ENCODE data around the gene SLIT3. TPM values are rescaled to one million over a fixed set of nuclear protein-coding genes. Genes with fewer than 3 reads are reported as not detected.

SLIT3 gene
- polyA plus RNA-seq, 1 of the 3 experiments (the other 2 are of a cell fraction): 119 TPM

DNA sequence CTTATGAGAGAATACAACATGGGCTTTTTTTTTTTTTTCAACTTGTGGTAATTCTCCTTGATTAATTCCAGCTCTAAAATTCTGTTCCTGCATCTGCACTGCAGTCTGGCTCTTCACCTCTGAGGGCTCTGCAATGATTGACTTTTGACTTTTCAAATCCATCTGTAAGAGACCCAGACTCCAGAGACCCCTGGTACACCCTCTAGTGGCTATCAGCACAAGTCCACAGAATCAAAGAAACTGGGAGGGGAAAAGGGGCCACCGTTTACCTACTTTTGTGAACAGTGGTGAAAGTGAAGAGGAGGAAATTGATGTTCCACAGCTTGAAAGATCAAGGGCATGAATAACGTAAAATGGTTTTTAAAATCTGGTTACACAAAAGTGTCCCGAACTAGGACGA is 151.6 kb downstream of the SLIT3 start:
- peaks cover 0 to 76% of the 10 kb centered on the region in 2 experiments; a peak in 2 of 4 replicates for H3K4me1 ChIP-seq (ENCODE audit: control insufficient read depth in 1 of 2, insufficient read depth in 2 of 2, low read depth in 1 of 2, low read length in 1 of 2)
- H3K4me3 ChIP-seq (ENCODE audit: low read depth in 2 of 2, low read length in 1 of 2): no peak overlapping the region; a peak in 1 of 4 replicates
- no peak overlapping the region for H2AFZ ChIP-seq (ENCODE audit: low read depth)
- peak overlapping the region in 1 of 2 experiments; percentile 97; a peak in 3 of 4 replicates for H3K27ac ChIP-seq (ENCODE audit: low read depth in 2 of 2, low read length in 1 of 2)
- ChIA-PET POLR2A (interaction anchor here (1.0 to 2.9 kb wide), 4 partner anchors 13 to 146 kb away, joined by 3 to 13 read pairs (median 6); no protein-coding TSS in a partner anchor), CTCF (interaction anchor here (0.6 to 10.1 kb wide), 41 partner anchors 12 to 399 kb away, joined by 3 to 97 read pairs (median 4); partner anchors contain the start of gene SLIT3)
- peaks cover 4% of the 10 kb centered on the region; the same call in 1 of the 2 replicates for H3K79me2 ChIP-seq (ENCODE audit: insufficient read depth)
- no peaks in the 10 kb centered on the region for H3F3A ChIP-seq (replicated peaks; ENCODE audit: insufficient read depth)
- no peaks in the 10 kb centered on the region for H3K27me3 ChIP-seq (ENCODE audit: insufficient read depth)
- H3K9me3 ChIP-seq: no peaks in the 10 kb centered on the region
- no peak overlapping the region for H3K4me2 ChIP-seq
- no peaks in the 10 kb centered on the region for H4K20me1 ChIP-seq (ENCODE audit: insufficient read depth)
- H3K36me3 ChIP-seq (replicated peaks in 1 of 2; ENCODE audit: control insufficient read depth in 1 of 2, insufficient read depth in 2 of 2, low read length in 1 of 2): no peaks in the 10 kb centered on the region
- 41% methylated on average over 4 of the region's 4 CpGs for WGBS (ENCODE audit: low lambda C conversion rate)
- DNase-seq: peak; percentile 51
- no peaks in the 10 kb centered on the region for H3K9me2 ChIP-seq
- H3K9ac ChIP-seq: no peak overlapping the region
- TF ChIP-seq EZH2phosphoT487 (IDR thresholded peaks at IDR 0.05; ENCODE audit: borderline replicate concordance, low read depth) (no peak), ELF1 (IDR thresholded peaks at IDR 0.05) (no peak), GABPA (IDR thresholded peaks at IDR 0.05; ENCODE audit: low read depth) (no peak), POLR2AphosphoS5 (IDR thresholded peaks at IDR 0.05; ENCODE audit: low read depth, low read length) (no peak), RCOR1 (IDR thresholded peaks at IDR 0.05; ENCODE audit: low read length) (peak; percentile 49; the same call in 1 of the 2 replicates), TAF1 (IDR thresholded peaks at IDR 0.05; ENCODE audit: borderline replicate concordance, low read depth, low read length) (no peak), FOXM1 (IDR thresholded peaks at IDR 0.05; ENCODE audit: low read depth) (no peak), GATA2 (CRISPR knock-in tag; IDR thresholded peaks at IDR 0.05) (no peak), FOSL2 (IDR thresholded peaks at IDR 0.05; ENCODE audit: borderline replicate concordance, low read depth) (no peak), YY1 (IDR thresholded peaks at IDR 0.05; ENCODE audit: low read depth) (no peak), RFX5 (IDR thresholded peaks at IDR 0.05; ENCODE audit: low read length) (0 out of 2 replicates have a peak, but pooled peaks have one; percentile 21), NRF1 (IDR thresholded peaks at IDR 0.05; ENCODE audit: low read depth, low read length) (no peak), SIN3A (IDR thresholded peaks at IDR 0.05; ENCODE audit: borderline replicate concordance, low read depth, low read length) (no peak), EP300 (IDR thresholded peaks at IDR 0.05; ENCODE audit: borderline replicate concordance in 1 of 2, low read depth in 1 of 2, low read length in 1 of 2) (peak in 1 of 2 experiments; percentile 58; a peak in 1 of 4 replicates), RXRA (IDR thresholded peaks at IDR 0.05; ENCODE audit: borderline replicate concordance, low read depth) (no peak), SMC3 (IDR thresholded peaks at IDR 0.05; ENCODE audit: low read depth, low read length) (peak; percentile 42; the same call in 1 of the 2 replicates)
- TF ChIP-seq, protein P1, sequence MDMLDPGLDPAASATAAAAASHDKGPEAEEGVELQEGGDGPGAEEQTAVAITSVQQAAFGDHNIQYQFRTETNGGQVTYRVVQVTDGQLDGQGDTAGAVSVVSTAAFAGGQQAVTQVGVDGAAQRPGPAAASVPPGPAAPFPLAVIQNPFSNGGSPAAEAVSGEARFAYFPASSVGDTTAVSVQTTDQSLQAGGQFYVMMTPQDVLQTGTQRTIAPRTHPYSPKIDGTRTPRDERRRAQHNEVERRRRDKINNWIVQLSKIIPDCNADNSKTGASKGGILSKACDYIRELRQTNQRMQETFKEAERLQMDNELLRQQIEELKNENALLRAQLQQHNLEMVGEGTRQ (IDR thresholded peaks at IDR 0.05; ENCODE audit: borderline replicate concordance, low read depth, low read length): no peak
- TF ChIP-seq, protein P2, sequence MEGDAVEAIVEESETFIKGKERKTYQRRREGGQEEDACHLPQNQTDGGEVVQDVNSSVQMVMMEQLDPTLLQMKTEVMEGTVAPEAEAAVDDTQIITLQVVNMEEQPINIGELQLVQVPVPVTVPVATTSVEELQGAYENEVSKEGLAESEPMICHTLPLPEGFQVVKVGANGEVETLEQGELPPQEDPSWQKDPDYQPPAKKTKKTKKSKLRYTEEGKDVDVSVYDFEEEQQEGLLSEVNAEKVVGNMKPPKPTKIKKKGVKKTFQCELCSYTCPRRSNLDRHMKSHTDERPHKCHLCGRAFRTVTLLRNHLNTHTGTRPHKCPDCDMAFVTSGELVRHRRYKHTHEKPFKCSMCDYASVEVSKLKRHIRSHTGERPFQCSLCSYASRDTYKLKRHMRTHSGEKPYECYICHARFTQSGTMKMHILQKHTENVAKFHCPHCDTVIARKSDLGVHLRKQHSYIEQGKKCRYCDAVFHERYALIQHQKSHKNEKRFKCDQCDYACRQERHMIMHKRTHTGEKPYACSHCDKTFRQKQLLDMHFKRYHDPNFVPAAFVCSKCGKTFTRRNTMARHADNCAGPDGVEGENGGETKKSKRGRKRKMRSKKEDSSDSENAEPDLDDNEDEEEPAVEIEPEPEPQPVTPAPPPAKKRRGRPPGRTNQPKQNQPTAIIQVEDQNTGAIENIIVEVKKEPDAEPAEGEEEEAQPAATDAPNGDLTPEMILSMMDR (IDR thresholded peaks at IDR 0.05): peak; percentile 57
- TF ChIP-seq, protein P3, sequence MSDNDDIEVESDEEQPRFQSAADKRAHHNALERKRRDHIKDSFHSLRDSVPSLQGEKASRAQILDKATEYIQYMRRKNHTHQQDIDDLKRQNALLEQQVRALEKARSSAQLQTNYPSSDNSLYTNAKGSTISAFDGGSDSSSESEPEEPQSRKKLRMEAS (IDR thresholded peaks at IDR 0.05; ENCODE audit: low read depth): no peak
- TF ChIP-seq, protein P4, sequence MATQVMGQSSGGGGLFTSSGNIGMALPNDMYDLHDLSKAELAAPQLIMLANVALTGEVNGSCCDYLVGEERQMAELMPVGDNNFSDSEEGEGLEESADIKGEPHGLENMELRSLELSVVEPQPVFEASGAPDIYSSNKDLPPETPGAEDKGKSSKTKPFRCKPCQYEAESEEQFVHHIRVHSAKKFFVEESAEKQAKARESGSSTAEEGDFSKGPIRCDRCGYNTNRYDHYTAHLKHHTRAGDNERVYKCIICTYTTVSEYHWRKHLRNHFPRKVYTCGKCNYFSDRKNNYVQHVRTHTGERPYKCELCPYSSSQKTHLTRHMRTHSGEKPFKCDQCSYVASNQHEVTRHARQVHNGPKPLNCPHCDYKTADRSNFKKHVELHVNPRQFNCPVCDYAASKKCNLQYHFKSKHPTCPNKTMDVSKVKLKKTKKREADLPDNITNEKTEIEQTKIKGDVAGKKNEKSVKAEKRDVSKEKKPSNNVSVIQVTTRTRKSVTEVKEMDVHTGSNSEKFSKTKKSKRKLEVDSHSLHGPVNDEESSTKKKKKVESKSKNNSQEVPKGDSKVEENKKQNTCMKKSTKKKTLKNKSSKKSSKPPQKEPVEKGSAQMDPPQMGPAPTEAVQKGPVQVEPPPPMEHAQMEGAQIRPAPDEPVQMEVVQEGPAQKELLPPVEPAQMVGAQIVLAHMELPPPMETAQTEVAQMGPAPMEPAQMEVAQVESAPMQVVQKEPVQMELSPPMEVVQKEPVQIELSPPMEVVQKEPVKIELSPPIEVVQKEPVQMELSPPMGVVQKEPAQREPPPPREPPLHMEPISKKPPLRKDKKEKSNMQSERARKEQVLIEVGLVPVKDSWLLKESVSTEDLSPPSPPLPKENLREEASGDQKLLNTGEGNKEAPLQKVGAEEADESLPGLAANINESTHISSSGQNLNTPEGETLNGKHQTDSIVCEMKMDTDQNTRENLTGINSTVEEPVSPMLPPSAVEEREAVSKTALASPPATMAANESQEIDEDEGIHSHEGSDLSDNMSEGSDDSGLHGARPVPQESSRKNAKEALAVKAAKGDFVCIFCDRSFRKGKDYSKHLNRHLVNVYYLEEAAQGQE (IDR thresholded peaks at IDR 0.05; ENCODE audit: low read depth, low read length): no peak
- TF ChIP-seq, protein P5, sequence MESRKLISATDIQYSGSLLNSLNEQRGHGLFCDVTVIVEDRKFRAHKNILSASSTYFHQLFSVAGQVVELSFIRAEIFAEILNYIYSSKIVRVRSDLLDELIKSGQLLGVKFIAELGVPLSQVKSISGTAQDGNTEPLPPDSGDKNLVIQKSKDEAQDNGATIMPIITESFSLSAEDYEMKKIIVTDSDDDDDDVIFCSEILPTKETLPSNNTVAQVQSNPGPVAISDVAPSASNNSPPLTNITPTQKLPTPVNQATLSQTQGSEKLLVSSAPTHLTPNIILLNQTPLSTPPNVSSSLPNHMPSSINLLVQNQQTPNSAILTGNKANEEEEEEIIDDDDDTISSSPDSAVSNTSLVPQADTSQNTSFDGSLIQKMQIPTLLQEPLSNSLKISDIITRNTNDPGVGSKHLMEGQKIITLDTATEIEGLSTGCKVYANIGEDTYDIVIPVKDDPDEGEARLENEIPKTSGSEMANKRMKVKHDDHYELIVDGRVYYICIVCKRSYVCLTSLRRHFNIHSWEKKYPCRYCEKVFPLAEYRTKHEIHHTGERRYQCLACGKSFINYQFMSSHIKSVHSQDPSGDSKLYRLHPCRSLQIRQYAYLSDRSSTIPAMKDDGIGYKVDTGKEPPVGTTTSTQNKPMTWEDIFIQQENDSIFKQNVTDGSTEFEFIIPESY (IDR thresholded peaks at IDR 0.05; ENCODE audit: borderline replicate concordance, low read depth): no peak
- TF ChIP-seq, protein P6, sequence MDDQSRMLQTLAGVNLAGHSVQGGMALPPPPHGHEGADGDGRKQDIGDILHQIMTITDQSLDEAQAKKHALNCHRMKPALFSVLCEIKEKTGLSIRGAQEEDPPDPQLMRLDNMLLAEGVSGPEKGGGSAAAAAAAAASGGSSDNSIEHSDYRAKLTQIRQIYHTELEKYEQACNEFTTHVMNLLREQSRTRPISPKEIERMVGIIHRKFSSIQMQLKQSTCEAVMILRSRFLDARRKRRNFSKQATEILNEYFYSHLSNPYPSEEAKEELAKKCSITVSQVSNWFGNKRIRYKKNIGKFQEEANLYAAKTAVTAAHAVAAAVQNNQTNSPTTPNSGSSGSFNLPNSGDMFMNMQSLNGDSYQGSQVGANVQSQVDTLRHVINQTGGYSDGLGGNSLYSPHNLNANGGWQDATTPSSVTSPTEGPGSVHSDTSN (IDR thresholded peaks at IDR 0.05): no peak
- TF ChIP-seq, protein P7, sequence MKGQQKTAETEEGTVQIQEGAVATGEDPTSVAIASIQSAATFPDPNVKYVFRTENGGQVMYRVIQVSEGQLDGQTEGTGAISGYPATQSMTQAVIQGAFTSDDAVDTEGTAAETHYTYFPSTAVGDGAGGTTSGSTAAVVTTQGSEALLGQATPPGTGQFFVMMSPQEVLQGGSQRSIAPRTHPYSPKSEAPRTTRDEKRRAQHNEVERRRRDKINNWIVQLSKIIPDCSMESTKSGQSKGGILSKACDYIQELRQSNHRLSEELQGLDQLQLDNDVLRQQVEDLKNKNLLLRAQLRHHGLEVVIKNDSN (IDR thresholded peaks at IDR 0.05; ENCODE audit: borderline replicate concordance, low read depth): no peak

Measured in SK-N-SH (cell line).